HCT116 (cell line): Measurements from ENCODE around the gene NTN5. TPM values are rescaled to one million over a fixed set of nuclear protein-coding genes. Genes with fewer than 3 reads are reported as not detected.

Source experiments
- ATAC-seq: fragments of 200-7000 bp; cut with Tn5 transposase; 2 replicates; pipeline ENCODE4 v1.9.1; 2020; ENCODE audit warnings: mild to moderate bottlenecking, moderate library complexity
- BruUV-seq: library from RNA; stranded (reverse); fragments of 400-500 nt; replicated peaks from 2 replicates; lab custom pipeline; 2021; lab: Mats Ljungman, UMichigan
- CTCF ChIA-PET: fragments of 300-600 bp; sonication (Branson Sonifier 250); formaldehyde crosslinking; loops from one replicate; lab custom pipeline; 2021; ENCODE audit warnings: antibody characterized with exemption; lab: Charles Lee
- POLR2A ChIA-PET: fragments of 300-600, 350-600 bp; sonication (Branson Sonifier 250); formaldehyde crosslinking; loops from one replicate; lab custom pipeline; 2021; ENCODE audit warnings: antibody characterized with exemption; lab: Charles Lee
- RAD21 ChIA-PET, 2 experiments: fragments of 300-600 bp; sonication (Branson Sonifier 250); formaldehyde crosslinking; loops; one replicate each; lab custom pipeline; 2023; ENCODE audit warnings: low total read pairs in 2 of 2; ENCODE audit not compliant: uncharacterized antibody in 2 of 2, unreplicated experiment in 2 of 2, low non-redundant PET in 1 of 2; lab: Charles Lee
- DNase-seq: peaks from one replicate; pipeline ENCODE4 v3.0.0-alpha.2; 2010; ENCODE audit warnings: low read depth, low spot score
- H2AFZ ChIP-seq: fragments of 200-600 bp; shearing (Covaris generic), sonication (generic); 2 replicates; pipeline ENCODE4 v1.6.1; 2017; ENCODE audit warnings: low read depth, mixed run types, mixed read lengths, antibody characterized with exemption, low read length; ENCODE audit not compliant: poor library complexity, severe bottlenecking
- H3K27ac ChIP-seq: 2 replicates; pipeline ENCODE4 v1.5.1; 2012; ENCODE audit warnings: low read depth, low read length
- H3K27me3 ChIP-seq: fragments of 200-600 bp; sonication (generic); 2 replicates; pipeline ENCODE4 v1.6.1; 2016; ENCODE audit warnings: mixed run types, low read length, mixed read lengths; ENCODE audit not compliant: insufficient read depth
- H3K36me3 ChIP-seq, 2 experiments: fragments of 200-500 bp in 1 of 2; fragments of 200-600 bp in 1 of 2; sonication (Bioruptor generic) in 1 of 2; sonication (generic) in 1 of 2; 2 replicates each; pipeline versions ENCODE4 v1.5.1 to v1.6.1; 2014 to 2016; ENCODE audit warnings: low read length in 2 of 2, inconsistent platforms in 1 of 2, mixed read lengths in 1 of 2, mixed run types in 1 of 2; ENCODE audit not compliant: insufficient read depth in 2 of 2, control insufficient read depth in 1 of 2
- H3K4me1 ChIP-seq, 2 experiments: fragments of 200-600 bp in 1 of 2; sonication (generic) in 1 of 2; 2 replicates each; pipeline versions ENCODE4 v1.5.1 to v1.6.1; 2012 to 2017; ENCODE audit warnings: low read length in 2 of 2, inconsistent platforms in 1 of 2, mild to moderate bottlenecking in 1 of 2, mixed read lengths in 1 of 2, mixed run types in 1 of 2, moderate library complexity in 1 of 2; ENCODE audit not compliant: insufficient read depth in 2 of 2, control insufficient read depth in 1 of 2
- H3K4me2 ChIP-seq: fragments of 200-600 bp; sonication (generic); 2 replicates; pipeline ENCODE4 v1.6.1; 2017; ENCODE audit warnings: mixed run types, low read length, mixed read lengths
- H3K4me3 ChIP-seq, 2 experiments: fragments of 200-600 bp in 1 of 2; sonication (generic) in 1 of 2; replicated peaks in 1 of 2; 2 replicates each; pipeline ENCODE4 v1.5.1; 2011 to 2016; ENCODE audit warnings: low read length in 2 of 2, control low read depth in 1 of 2, low read depth in 1 of 2, mild to moderate bottlenecking in 1 of 2, mixed read lengths in 1 of 2, mixed run types in 1 of 2
- H3K79me2 ChIP-seq: fragments of 200-600 bp; sonication (generic); 2 replicates; pipeline ENCODE4 v1.6.1; 2017; ENCODE audit warnings: mild to moderate bottlenecking, mixed run types, low read length, moderate library complexity, mixed read lengths; ENCODE audit not compliant: insufficient read depth
- H3K9ac ChIP-seq: fragments of 200-600 bp; sonication (generic); 2 replicates; pipeline ENCODE4 v1.6.1; 2016; ENCODE audit warnings: low read length, mixed read lengths
- H3K9me2 ChIP-seq: fragments of 200-600 bp; sonication (generic), shearing (Covaris generic); 2 replicates; pipeline ENCODE4 v1.6.1; 2017; ENCODE audit warnings: mixed run types, mild to moderate bottlenecking, moderate library complexity; ENCODE audit not compliant: insufficient read depth
- H3K9me3 ChIP-seq, 2 experiments: fragments of 200-500 bp in 1 of 2; fragments of 200-600 bp in 1 of 2; sonication (Bioruptor generic) in 1 of 2; sonication (generic) in 1 of 2; 2 replicates each; pipeline ENCODE4 v1.6.1; 2014 to 2017; ENCODE audit warnings: low read length in 2 of 2, mixed read lengths in 2 of 2, inconsistent platforms in 1 of 2, low read depth in 1 of 2, mild to moderate bottlenecking in 1 of 2, mixed run types in 1 of 2, moderate library complexity in 1 of 2; ENCODE audit not compliant: control insufficient read depth in 1 of 2, insufficient read depth in 1 of 2
- H4K20me1 ChIP-seq: fragments of 200-600 bp; sonication (generic), shearing (Covaris generic); 2 replicates; pipeline ENCODE4 v1.6.1; 2017; ENCODE audit warnings: mixed run types, mild to moderate bottlenecking, moderate library complexity; ENCODE audit not compliant: insufficient read depth
- CBX3 ChIP-seq: IDR thresholded peaks from 2 replicates; pipeline ENCODE4 v1.6.1; 2012; ENCODE audit warnings: low read depth
- EGR1 ChIP-seq: IDR thresholded peaks from 2 replicates; pipeline ENCODE4 v1.6.1; 2012; ENCODE audit warnings: low read depth
- EZH2 ChIP-seq: fragments of 200-600 bp; sonication (generic); IDR thresholded peaks from 2 replicates; pipeline ENCODE4 v1.6.1; 2017; ENCODE audit warnings: antibody characterized with exemption, mixed run types
- POLR2A ChIP-seq: IDR thresholded peaks from 2 replicates; pipeline ENCODE4 v1.7.0; 2011; ENCODE audit warnings: borderline replicate concordance; ENCODE audit not compliant: insufficient read depth, insufficient read length; ENCODE audit errors: extremely low read depth
- RAD21 ChIP-seq: IDR thresholded peaks from 2 replicates; pipeline ENCODE4 v1.6.1; 2012; ENCODE audit warnings: low read depth, mild to moderate bottlenecking
- SIN3A ChIP-seq: IDR thresholded peaks from 2 replicates; pipeline ENCODE4 v1.6.1; 2012; ENCODE audit warnings: low read depth
- SRF ChIP-seq: IDR thresholded peaks from 2 replicates; pipeline ENCODE4 v1.6.1; 2012; ENCODE audit warnings: low read depth
- YY1 ChIP-seq: IDR thresholded peaks from 2 replicates; pipeline ENCODE4 v1.6.1; 2011; ENCODE audit warnings: low read length, low read depth, moderate library complexity, mild to moderate bottlenecking; ENCODE audit not compliant: insufficient replicate concordance; ENCODE audit errors: extremely low read depth
- ZNF274 ChIP-seq: fragments of 200-500 bp; sonication (Bioruptor generic); IDR thresholded peaks from 2 replicates; pipeline ENCODE4 v1.6.1; 2014; ENCODE audit warnings: mild to moderate bottlenecking, low read depth, low read length, inconsistent platforms
- intact Hi-C: fragments of 100-400 bp; cut with micrococcal nuclease; formaldehyde crosslinking; loops from 2 replicates; pipeline ENCODE4 v1.10.0; 2022
- total RNA-seq: library from RNA; stranded (reverse); gene quantifications from one replicate; pipeline ENCODE4 v1.2.1, GENCODE V29; 2021; ENCODE audit not compliant: unreplicated experiment
- TF ChIP-seq, protein P1 (sequence below): IDR thresholded peaks from 2 replicates; pipeline ENCODE4 v1.6.1; 2011; ENCODE audit warnings: mild to moderate bottlenecking, low read length, moderate library complexity; ENCODE audit not compliant: insufficient replicate concordance; ENCODE audit errors: extremely low read depth
- TF ChIP-seq, protein P2 (sequence below), 3 experiments: fragments of 200-600 bp in 1 of 3; sonication (generic) in 1 of 3; IDR thresholded peaks in 2 of 3; conservative IDR thresholded peaks in 1 of 3; 2 replicates each; pipeline ENCODE4 v1.5.1; 2012 to 2017; ENCODE audit warnings: low read depth in 2 of 3, low read length in 2 of 3, antibody characterized with exemption in 1 of 3, borderline replicate concordance in 1 of 3, control low read depth in 1 of 3, mild to moderate bottlenecking in 1 of 3, mixed read lengths in 1 of 3, mixed run types in 1 of 3, moderate library complexity in 1 of 3; ENCODE audit not compliant: insufficient read depth in 1 of 3
- TF ChIP-seq, protein P3 (sequence below): IDR thresholded peaks from 2 replicates; pipeline ENCODE4 v1.6.1; 2012
- TF ChIP-seq, protein P4 (sequence below): IDR thresholded peaks from 2 replicates; pipeline ENCODE4 v1.6.1; 2012; ENCODE audit warnings: low read depth

The NTN5 gene
- total RNA-seq, 1 experiment from 2014 or later: 3.1 TPM

DNA sequence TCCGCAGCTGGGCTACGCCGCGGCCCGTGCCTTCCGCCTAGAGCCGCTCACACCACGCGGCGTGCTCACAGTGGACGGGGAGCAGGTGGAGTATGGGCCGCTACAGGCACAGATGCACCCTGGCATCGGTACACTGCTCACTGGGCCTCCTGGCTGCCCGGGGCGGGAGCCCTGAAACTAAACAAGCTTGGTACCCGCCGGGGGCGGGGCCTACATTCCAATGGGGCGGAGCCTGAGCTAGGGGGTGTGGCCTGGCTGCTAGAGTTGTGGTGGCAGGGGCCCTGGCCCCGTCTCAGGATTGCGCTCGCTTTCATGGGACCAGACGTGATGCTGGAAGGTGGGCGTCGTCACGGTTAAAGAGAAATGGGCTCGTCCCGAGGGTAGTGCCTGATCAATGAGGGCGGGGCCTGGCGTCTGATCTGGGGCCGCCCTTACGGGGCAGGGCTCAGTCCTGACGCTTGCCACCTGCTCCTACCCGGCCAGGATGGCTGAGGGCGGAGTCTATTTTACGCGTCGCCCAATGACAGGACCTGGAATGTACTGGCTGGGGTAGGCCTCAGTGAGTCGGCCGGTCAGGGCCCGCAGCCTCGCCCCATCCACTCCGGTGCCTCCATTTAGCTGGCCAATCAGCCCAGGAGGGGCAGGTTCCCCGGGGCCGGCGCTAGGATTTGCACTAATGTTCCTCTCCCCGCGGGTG is 43.1 kb downstream of the NTN5 start (continued):
- TF ChIP-seq, protein P1, sequence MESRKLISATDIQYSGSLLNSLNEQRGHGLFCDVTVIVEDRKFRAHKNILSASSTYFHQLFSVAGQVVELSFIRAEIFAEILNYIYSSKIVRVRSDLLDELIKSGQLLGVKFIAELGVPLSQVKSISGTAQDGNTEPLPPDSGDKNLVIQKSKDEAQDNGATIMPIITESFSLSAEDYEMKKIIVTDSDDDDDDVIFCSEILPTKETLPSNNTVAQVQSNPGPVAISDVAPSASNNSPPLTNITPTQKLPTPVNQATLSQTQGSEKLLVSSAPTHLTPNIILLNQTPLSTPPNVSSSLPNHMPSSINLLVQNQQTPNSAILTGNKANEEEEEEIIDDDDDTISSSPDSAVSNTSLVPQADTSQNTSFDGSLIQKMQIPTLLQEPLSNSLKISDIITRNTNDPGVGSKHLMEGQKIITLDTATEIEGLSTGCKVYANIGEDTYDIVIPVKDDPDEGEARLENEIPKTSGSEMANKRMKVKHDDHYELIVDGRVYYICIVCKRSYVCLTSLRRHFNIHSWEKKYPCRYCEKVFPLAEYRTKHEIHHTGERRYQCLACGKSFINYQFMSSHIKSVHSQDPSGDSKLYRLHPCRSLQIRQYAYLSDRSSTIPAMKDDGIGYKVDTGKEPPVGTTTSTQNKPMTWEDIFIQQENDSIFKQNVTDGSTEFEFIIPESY: peak; percentile 75
- TF ChIP-seq, all 23 proteins: peak for 5

DNA sequence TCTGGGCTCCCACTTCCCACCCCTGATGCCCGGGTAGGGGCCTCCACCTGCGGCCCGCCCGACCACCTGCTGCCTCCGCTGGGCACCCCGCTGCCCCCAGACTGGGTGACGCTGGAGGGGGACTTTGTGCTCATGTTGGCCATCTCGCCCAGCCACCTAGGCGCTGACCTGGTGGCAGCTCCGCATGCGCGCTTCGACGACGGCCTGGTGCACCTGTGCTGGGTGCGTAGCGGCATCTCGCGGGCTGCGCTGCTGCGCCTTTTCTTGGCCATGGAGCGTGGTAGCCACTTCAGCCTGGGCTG is 43.6 kb downstream of the NTN5 start:
- BruUV-seq: no TSS peak
- Histone ChIP-seq H3K9me3 (no peaks in the 10 kb centered on the region), H3K4me2 (peak overlapping the region; percentile 63), H3K27ac (peak overlapping the region; percentile 57; the same call in 1 of the 2 replicates), H4K20me1 (no peaks in the 10 kb centered on the region), H3K9ac (0 out of 2 replicates have a peak overlapping the region, but pooled peaks have one; percentile 51), H2AFZ (no peak overlapping the region), H3K27me3 (no peaks in the 10 kb centered on the region), H3K4me1 (peaks cover 45 to 58% of the 10 kb centered on the region in 2 experiments), H3K36me3 (peaks cover 2 to 13% of the 10 kb centered on the region in 2 experiments; a peak in 1 of 4 replicates), H3K9me2 (no peaks in the 10 kb centered on the region), H3K4me3 (no peak overlapping the region), H3K79me2 (peaks cover 23% of the 10 kb centered on the region)
- ATAC-seq (no peak), DNase-seq (no peak)
- ChIA-PET RAD21 (no interaction called here), CTCF (no interaction called here), POLR2A (interaction anchor here (1.3 to 1.7 kb wide), 4 partner anchors 9 to 16 kb away, joined by 5 to 22 read pairs (median 8); partner anchors contain the start of genes CA11, RPL18 and SPHK2)
- intact Hi-C loops: no loop called here
- TF ChIP-seq, protein P2, sequence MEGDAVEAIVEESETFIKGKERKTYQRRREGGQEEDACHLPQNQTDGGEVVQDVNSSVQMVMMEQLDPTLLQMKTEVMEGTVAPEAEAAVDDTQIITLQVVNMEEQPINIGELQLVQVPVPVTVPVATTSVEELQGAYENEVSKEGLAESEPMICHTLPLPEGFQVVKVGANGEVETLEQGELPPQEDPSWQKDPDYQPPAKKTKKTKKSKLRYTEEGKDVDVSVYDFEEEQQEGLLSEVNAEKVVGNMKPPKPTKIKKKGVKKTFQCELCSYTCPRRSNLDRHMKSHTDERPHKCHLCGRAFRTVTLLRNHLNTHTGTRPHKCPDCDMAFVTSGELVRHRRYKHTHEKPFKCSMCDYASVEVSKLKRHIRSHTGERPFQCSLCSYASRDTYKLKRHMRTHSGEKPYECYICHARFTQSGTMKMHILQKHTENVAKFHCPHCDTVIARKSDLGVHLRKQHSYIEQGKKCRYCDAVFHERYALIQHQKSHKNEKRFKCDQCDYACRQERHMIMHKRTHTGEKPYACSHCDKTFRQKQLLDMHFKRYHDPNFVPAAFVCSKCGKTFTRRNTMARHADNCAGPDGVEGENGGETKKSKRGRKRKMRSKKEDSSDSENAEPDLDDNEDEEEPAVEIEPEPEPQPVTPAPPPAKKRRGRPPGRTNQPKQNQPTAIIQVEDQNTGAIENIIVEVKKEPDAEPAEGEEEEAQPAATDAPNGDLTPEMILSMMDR (IDR thresholded peaks at IDR 0.05 in 2 of 3, conservative IDR thresholded peaks at IDR 0.05 in 1 of 3; ENCODE audit: borderline replicate concordance in 1 of 3, insufficient read depth in 1 of 3, low read depth in 2 of 3, low read length in 2 of 3): no peak
- TF ChIP-seq CBX3 (no peak), RAD21 (no peak), POLR2A (no peak), EGR1 (no peak), EZH2 (no peak), SIN3A (no peak), YY1 (no peak), ZNF274 (no peak), SRF (no peak)
- TF ChIP-seq, protein P1: no peak
- TF ChIP-seq, protein P3, sequence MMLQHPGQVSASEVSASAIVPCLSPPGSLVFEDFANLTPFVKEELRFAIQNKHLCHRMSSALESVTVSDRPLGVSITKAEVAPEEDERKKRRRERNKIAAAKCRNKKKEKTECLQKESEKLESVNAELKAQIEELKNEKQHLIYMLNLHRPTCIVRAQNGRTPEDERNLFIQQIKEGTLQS: no peak
- TF ChIP-seq, protein P4, sequence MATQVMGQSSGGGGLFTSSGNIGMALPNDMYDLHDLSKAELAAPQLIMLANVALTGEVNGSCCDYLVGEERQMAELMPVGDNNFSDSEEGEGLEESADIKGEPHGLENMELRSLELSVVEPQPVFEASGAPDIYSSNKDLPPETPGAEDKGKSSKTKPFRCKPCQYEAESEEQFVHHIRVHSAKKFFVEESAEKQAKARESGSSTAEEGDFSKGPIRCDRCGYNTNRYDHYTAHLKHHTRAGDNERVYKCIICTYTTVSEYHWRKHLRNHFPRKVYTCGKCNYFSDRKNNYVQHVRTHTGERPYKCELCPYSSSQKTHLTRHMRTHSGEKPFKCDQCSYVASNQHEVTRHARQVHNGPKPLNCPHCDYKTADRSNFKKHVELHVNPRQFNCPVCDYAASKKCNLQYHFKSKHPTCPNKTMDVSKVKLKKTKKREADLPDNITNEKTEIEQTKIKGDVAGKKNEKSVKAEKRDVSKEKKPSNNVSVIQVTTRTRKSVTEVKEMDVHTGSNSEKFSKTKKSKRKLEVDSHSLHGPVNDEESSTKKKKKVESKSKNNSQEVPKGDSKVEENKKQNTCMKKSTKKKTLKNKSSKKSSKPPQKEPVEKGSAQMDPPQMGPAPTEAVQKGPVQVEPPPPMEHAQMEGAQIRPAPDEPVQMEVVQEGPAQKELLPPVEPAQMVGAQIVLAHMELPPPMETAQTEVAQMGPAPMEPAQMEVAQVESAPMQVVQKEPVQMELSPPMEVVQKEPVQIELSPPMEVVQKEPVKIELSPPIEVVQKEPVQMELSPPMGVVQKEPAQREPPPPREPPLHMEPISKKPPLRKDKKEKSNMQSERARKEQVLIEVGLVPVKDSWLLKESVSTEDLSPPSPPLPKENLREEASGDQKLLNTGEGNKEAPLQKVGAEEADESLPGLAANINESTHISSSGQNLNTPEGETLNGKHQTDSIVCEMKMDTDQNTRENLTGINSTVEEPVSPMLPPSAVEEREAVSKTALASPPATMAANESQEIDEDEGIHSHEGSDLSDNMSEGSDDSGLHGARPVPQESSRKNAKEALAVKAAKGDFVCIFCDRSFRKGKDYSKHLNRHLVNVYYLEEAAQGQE: no peak
